Smooth muscle cell (in vitro differentiated cells): Measurements from ENCODE around the gene RTEL1. TPM values are rescaled to one million over a fixed set of nuclear protein-coding genes. Genes with fewer than 3 reads are reported as not detected.

Source experiments
- DNase-seq: peaks from one replicate; lab custom pipeline; 2025; ENCODE audit not compliant: unreplicated experiment; lab: John Stamatoyannopoulos, UW
- H2AFZ ChIP-seq: fragments of 200-600 bp; sonication (generic); 2 replicates; pipeline ENCODE4 v1.6.0; 2016; ENCODE audit warnings: antibody characterized with exemption, low read depth, mild to moderate bottlenecking
- H3F3A ChIP-seq: fragments of 200-600 bp; sonication (generic); 2 replicates; pipeline ENCODE4 v1.6.0; 2017; ENCODE audit warnings: antibody characterized with exemption, low read depth
- H3K27ac ChIP-seq: fragments of 200-600 bp; sonication (generic); 2 replicates; pipeline ENCODE4 v1.5.1; 2016; ENCODE audit warnings: low read depth, mild to moderate bottlenecking
- H3K27me3 ChIP-seq: fragments of 200-600 bp; sonication (generic); 2 replicates; pipeline ENCODE4 v1.6.1; 2016; ENCODE audit warnings: low read depth, mild to moderate bottlenecking
- H3K36me3 ChIP-seq: fragments of 200-600 bp; sonication (generic); 2 replicates; pipeline ENCODE4 v1.5.1; 2016; ENCODE audit warnings: low read depth
- H3K4me1 ChIP-seq: fragments of 200-600 bp; sonication (generic); 2 replicates; pipeline ENCODE4 v1.5.1; 2016; ENCODE audit warnings: low read depth
- H3K4me2 ChIP-seq: fragments of 200-600 bp; sonication (generic); 2 replicates; pipeline ENCODE4 v1.6.0; 2016; ENCODE audit warnings: mild to moderate bottlenecking
- H3K4me3 ChIP-seq: fragments of 200-600 bp; sonication (generic); 2 replicates; pipeline ENCODE4 v1.5.1; 2016; ENCODE audit warnings: mild to moderate bottlenecking
- H3K79me2 ChIP-seq: fragments of 200-600 bp; sonication (generic); 2 replicates; pipeline ENCODE4 v1.6.0; 2016; ENCODE audit warnings: low read depth, mild to moderate bottlenecking
- H3K9ac ChIP-seq: fragments of 200-600 bp; sonication (generic); 2 replicates; pipeline ENCODE4 v1.6.0; 2016; ENCODE audit warnings: low read depth
- H3K9me3 ChIP-seq: fragments of 200-600 bp; sonication (generic); replicated peaks from 2 replicates; pipeline ENCODE4 v1.5.1; 2016; ENCODE audit warnings: low read depth
- H4K20me1 ChIP-seq: fragments of 200-600 bp; sonication (generic); 2 replicates; pipeline ENCODE4 v1.6.0; 2016; ENCODE audit warnings: low read depth
- CTCF ChIP-seq: fragments of 200-600 bp; sonication (generic); IDR thresholded peaks from 2 replicates; pipeline ENCODE4 v1.5.1; 2017; ENCODE audit warnings: borderline replicate concordance, mild to moderate bottlenecking, antibody characterized with exemption; ENCODE audit not compliant: insufficient read depth, poor library complexity, severe bottlenecking
- WGBS: methylation state at CpG from one replicate; pipeline ENCODE4 v1.1.7; 2016; ENCODE audit warnings: low lambda C conversion rate; 5-methylcytosine and 5-hydroxymethylcytosine counted together
- polyA plus RNA-seq: library from polyadenylated mRNA; unstranded; fragments of >200 nt; fragmentation: Nextera tagmentation; extraction: Ambion mirVana; gene quantifications from 2 replicates; pipeline ENCODE4 v1.2.1, GENCODE V29; 2016
- total RNA-seq: library from RNA; depleted of rRNA; stranded (reverse); fragments of >200 nt; gene quantifications from 2 replicates; pipeline ENCODE4 v1.2.3, GENCODE V29; 2014

The RTEL1 gene
- total and polyA plus RNA-seq, 2 experiments from 2014 or later: 10.4 to 14.2 TPM

DNA sequence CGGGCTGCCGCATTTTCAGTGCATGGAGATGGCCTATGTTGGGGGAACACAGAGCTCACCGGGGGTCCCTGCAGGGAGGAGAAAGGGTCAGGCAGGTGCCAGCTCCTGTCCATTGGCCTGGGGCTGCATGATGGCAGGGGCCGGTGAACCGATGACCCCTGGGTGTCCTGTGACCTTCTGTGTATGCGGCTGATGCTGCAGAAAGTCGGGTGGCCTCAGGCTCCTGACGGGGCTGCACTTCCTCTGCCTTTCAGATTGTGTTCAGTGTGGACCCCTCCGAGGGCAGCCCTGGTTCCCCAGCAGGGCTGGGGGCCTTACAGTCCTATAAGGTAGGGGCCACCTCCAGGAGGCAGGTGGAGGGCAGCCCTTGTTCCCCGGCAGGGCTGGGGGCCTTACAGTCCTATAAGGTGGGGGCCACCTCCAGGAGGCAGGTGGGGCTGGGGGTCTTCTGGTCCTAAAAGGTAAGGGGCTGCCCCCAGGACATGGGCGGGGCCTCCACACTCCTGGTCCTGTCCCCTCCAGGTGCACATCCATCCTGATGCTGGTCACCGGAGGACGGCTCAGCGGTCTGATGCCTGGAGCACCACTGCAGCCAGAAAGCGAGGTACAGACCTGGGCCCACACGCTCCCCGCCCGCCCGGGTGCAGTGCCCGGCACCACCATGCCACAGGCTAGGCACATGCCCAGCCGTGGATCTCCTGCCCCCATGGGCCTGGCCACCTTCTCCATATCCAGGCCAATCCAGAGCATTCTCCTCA lies 27.3 kb downstream of the RTEL1 start:
- TF ChIP-seq CTCF: no peak
- 92% methylated on average over 21 of the region's 21 CpGs for WGBS
- H3K79me2 ChIP-seq: no peaks in the 10 kb centered on the region
- no peaks in the 10 kb centered on the region for H3K27me3 ChIP-seq
- no peak overlapping the region for H3K4me3 ChIP-seq
- H3K27ac ChIP-seq: no peak overlapping the region
- H3K4me1 ChIP-seq: no peaks in the 10 kb centered on the region
- H3K4me2 ChIP-seq: no peak overlapping the region
- H3K9ac ChIP-seq: no peak overlapping the region
- no peaks in the 10 kb centered on the region for H3K36me3 ChIP-seq
- no peaks in the 10 kb centered on the region for H4K20me1 ChIP-seq
- no peak for DNase-seq
- no peaks in the 10 kb centered on the region for H3K9me3 ChIP-seq
- H2AFZ ChIP-seq: no peak overlapping the region
- peaks cover 6% of the 10 kb centered on the region for H3F3A ChIP-seq

GRCh38 chr20:63686094-63686491 lies 28.0 kb downstream of the RTEL1 start:
- no peak for DNase-seq
- Histone ChIP-seq H3K4me2 (no peak overlapping the region), H4K20me1 (no peaks in the 10 kb centered on the region), H3K4me3 (no peak overlapping the region), H3K27ac (no peak overlapping the region), H3K36me3 (no peaks in the 10 kb centered on the region), H3K4me1 (no peaks in the 10 kb centered on the region), H3K27me3 (no peaks in the 10 kb centered on the region), H3F3A (peaks cover 6% of the 10 kb centered on the region), H2AFZ (no peak overlapping the region), H3K9me3 (no peaks in the 10 kb centered on the region), H3K9ac (no peak overlapping the region), H3K79me2 (no peaks in the 10 kb centered on the region)
- WGBS: 97% methylated on average over 24 of the region's 24 CpGs
- no peak for TF ChIP-seq CTCF

DNA sequence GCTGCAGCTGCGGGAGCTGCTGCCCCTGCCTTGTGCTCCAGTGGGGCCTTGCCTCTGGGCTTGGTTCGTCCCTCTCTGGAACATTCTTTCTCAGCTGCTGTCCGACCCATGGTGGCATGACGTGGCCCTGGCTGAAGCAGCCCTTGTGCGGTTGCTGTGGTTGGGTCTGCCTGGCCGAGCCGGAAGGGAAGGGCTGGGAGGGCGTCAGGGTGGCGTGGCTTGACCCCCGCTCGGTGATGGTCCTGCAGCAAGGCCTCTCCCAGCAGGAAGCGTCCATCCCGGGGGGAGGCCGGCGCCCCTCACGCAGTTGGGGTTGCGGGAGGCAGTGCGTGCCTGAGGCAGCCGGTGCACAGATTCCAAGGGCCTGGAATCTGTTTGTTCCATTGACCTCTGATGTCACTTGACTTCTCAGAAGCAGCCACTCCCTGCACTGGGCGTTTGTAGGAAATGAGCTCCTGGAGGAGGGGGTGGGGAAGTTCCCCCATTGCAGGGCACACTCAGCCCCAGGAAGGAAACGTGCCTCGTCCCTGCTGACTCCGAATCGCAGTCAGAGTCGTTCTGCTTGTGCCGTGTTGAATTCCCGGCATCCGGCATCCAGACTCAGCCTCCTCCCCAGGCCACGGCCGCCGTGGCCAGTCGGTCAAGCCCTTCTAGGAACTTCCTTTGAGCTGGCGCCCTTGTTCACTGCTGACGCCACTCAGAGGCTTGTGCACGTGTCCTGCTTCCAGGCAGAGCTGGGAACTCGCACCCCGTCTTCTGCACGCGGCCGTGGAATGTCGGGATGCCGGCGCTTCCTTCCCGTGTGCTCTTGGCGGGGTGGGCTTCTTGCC lies 28.6 kb downstream of the RTEL1 start:
- Histone ChIP-seq H3K79me2 (no peaks in the 10 kb centered on the region), H2AFZ (no peak overlapping the region), H3K9ac (no peak overlapping the region), H3K9me3 (no peaks in the 10 kb centered on the region), H3K4me2 (no peak overlapping the region), H3K4me3 (no peak overlapping the region), H3F3A (peaks cover 6% of the 10 kb centered on the region), H3K36me3 (no peaks in the 10 kb centered on the region), H3K27me3 (no peaks in the 10 kb centered on the region), H3K4me1 (no peaks in the 10 kb centered on the region), H4K20me1 (no peaks in the 10 kb centered on the region), H3K27ac (no peak overlapping the region)
- DNase-seq: no peak
- 86% methylated on average over 44 of the region's 45 CpGs for WGBS
- no peak for TF ChIP-seq CTCF
